ENCODE measurements around the gene CYTH4.
A peak's percentile ranks its signal among the peaks of the same experiment; 100 is the strongest.
"Not testable (repeated sequence)": the region's sequence is repeated elsewhere in the genome, so short reads cannot be mapped to it uniquely, and the experiment has no call there.

The CYTH4 gene

DNA sequence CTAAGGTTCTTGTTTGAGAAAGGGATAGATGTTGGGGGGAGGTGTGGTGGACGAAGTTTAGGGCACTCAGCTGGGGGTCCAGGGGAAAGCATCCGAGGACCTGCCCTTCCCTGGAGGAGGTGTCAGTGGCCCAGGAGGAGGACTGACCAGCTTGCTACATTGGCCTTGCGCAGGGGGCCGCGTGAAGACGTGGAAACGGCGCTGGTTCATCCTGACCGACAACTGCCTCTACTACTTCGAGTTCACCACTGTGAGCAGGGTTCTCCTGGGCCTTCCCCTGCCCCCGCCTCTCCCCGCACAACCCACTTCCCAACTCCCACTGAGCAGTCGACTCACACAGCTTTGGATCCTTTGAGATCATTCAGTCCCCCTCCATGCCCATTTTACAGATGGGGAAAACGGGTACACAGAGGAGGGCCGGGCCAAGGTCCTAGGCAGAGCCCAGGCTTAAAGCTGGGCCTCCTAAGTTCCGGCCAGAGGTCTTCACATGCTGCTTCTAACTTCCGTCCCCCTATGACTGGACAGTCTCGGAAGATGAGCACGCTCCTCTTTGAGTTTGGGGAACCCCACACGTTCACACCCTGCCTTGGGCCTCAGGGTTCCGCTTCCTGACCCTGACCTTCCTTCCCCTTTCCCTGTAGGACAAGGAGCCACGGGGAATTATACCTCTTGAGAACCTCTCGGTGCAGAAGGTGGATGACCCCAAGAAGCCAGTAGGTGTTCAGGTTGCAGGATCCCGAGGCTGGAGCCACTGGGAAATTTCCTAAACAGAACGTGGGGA, 28.7 kb downstream of the CYTH4 start:
- DNase-seq = no peak

DNA sequence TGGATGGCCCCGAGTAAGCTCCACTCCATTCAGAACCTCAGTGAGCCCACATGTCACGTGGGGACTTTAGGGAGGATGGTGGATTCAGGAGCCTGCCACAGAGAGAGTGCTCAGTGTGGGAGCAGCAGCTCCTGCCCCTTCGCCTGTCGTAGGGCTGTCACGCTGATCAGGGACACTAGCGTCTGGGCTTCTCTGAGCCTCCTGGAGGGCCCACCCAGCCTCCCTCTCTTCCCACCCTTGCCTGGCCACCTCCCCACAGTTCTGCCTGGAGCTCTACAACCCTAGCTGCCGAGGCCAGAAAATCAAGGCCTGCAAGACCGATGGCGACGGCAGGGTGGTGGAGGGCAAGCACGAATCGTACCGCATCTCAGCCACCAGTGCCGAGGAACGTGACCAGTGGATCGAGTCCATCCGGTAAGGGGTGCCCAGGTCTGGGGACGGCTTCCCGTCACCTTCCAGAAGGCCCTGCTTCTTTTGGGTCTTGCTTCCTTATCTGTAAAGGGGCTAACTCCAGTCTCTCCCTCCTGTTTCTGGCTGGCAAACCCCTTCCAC, 29.5 kb downstream of the CYTH4 start:
- no peak for DNase-seq

DNA sequence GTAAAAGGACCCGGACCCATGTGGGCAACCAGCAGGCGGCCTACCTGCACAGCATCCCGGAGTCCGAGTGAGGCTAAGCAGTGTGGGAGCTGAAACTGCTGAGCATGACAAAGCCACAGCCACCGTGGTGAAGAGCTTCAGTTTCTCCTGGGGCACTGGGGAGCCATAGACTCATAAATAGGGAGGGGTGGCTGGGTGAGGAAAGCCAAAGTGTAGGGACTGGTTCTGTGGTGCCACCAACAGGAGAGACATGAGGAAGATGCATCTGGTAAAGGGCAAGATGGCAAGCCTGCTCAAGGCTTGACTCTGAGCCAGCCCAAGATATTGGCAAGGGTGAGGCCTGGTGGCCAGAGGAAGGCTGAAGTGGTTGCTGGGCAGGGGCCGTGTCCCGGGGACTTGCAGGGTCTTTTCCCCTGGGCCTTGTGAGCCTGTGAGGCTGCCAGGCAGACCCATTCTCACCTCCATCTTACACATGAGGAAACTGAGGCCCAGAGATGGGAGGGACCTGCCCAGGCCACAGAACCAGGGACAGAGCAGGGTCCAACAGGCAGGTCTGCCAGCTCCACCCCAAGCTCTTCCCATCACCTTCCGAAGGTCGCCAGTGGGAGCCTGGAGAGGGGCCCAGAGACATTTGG, 30.4 kb downstream of the CYTH4 start:
- no peak for DNase-seq

DNA sequence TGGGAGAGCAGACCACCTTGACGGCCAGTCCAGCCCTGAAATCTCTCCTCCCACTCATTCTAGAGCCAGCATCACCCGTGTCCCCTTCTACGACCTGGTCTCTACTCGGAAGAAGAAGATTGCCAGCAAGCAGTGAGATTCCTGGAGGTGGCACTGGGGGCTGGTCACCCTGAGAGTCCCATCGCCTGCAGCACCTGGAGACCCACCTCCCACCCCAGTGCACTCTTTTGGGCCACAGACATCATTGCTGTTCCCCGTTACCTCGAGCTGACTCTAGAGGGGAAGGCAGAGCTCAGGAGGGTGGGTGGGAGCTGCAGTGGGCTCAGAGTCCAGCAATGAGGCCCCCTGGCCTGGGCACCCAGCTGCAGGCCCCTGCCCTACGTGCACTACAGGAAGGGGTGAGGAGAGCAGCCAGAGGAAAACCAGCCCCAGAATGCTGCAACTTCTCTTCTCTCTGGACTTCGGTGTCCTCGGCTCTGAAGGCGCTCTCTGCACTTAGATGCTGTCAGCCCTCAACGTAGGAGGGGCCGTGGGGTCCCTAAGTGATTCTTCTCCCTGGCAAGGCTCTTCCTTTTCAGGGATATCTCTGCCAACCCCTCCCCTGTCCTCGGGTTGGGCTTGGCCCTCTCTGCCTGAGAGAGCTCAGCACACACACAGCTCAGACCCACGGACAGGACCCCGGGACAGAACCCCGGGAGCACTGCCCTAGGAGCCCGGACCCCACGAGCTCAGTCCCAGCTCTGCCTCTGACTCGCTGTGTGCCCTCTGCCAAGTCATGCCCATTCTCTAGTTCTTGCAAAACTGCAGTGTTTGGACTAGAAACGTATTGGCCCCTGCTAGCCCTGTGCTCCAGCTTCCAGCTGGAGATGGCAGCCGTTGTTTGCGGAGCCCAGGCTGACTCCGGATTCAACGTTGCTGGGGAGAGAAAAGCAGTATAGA, 31.3 kb downstream of the CYTH4 start:
- no peak for DNase-seq

DNA sequence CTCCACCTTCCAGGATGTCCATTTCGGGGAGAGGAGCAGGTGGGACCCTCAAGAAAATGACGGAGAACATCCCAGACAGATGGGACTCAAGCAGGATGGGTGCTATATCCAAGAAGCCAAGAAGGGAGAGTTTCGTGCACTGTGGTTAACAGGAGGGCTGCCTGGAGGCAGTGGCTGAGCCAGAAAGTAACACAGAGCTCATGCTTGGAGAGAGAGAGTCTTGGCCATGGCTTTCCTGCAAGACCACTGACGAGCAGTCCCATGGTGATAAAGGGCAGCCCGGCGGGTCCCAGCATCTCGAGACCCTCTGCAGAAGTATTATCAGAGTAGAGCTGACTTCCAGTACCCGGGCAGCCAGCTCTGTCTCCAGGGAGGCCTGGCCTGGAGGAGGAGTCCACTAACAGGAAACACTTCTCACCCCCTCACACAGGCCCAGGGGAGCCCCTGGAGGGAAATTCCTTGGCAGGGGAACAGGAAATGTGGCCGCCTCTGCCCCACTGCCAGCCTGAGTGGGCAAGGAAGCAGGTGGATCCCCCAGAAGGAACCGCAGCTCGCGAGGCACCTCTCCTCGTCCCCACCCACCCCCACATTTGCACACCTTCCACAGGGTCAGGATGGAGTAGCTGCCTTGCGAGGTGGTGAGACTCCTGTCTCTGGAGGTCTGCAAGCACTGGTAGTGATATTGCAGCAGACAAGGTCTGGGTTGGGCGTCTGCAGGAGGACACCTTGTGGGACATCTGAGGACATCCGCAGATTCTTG, 32.2 kb downstream of the CYTH4 start:
- no peak for DNase-seq

DNA sequence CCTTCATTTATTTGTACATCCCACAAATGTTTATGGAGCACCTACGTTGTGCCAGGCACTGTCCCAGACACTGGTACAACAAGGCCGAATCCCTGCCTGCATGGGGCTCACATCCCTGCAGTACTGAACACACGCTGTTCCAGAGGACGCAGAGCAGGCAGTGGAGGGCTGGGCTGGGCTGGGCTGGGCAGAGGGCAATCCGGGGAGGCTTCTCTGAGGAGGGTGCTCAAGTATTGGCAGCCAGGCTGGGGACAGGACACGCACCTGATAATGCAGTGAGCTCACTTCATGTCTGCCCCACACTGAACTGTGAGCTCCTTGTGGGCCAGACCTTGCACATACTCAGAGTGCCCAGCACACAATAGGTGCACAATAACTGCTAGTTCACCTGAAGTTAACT, 34.1 kb downstream of the CYTH4 start:
- DNase-seq = no peak

DNA sequence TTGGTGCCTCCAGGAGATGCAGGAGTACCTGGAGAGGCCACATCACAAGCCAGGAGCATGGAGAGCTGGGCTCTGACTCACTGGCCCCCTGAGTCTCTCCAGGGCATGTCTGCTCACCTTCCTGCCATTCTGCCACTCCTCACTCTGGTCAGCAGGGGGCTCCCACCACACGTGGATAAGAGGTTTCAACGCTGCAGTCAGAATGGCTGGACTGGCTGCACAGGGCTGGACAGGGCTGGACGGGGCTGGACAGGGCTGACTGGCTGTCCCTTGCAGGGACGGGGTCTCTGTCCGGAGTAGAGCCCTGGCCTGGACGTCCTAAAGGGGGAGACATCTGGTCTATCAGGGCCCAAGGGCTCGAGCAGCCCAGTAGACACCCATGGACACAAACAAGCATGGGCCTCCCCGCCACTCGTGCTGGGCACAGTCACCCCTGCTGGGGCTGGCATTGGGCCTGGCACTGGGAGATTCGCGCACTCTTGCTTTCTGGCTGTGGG, 34.6 kb downstream of the CYTH4 start:
- DNase-seq = peak; percentile 81

DNA sequence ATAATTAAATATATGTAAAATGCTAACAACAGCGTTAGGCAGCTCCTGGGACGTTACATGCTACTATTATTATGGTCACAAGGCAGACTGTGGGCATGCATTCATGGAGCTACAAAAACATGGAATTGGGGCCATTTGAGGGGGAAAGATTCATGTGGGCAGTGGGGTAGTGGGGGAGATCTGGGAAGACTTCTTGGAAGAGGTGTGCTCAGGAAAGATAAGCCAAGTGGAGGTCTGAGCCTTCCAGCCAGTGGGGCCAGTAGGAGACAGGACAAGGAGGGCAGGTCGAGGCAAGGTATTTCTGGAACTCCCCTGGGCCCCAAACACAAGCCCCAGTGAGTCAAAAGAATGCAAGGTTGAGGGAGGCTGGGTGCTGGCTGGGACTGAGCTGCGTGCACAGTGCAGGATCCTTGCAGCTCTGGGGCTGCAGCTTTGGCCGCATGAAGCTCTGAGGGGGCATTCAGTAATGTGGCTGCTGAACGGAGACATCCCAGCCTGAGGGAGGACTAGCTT, 35.4 kb downstream of the CYTH4 start:
- no peak for DNase-seq

DNA sequence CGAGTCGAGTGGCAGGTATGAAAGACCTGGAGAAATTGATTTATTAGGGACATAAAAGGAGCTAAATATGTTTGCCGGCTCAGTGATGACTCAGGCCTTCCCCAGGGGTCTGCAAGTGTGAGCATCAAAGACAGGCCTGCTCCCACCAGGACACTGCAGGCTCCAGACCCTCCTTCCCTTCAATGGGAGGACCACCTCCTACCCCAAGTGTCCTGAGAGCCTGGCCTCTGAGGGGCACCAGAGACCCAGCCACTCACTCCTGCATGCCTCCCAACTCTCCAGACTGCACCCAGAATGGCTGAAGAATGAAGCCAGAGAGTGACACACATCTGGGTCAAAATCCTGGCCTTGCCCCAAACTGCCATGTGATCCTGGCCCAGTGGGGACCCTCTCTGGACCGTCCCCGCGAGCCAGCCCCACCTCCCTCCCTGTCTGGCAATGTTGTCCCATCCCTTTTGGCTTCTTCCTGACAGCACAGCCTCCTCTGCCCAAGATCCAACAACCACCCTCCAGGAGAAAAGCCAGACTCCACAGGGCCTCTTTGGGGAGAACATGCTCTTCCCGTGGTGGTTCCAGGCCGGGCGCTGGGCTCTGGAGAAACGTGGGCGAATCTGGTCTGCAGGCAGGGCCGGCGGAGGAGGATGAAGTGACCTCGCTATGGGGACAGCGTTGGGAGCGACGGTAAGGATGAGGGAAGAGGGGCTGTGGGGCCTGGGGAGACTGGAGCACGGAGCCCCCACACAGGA, 36.2 kb downstream of the CYTH4 start:
- DNase-seq = no peak

DNA sequence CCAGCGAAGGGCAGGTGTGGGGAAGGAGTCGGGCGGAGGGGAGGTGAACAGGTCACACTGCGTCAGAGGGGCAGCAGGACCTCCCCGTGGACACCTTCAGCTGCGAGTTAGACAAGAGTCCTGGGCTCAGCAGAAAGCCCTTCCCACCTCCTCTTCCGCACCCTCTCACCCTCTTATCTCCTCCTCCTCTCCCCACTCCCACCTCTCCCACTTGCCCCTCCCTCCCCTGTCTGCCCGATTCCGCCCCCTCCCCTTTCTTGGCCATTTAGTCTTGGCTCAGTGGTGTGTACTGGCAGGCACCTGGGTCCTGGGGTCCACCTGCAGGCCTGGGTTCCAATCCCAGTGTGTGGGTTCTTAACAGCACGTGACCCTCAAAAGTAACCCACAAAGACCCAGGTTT, 37.2 kb downstream of the CYTH4 start:
- DNase-seq = no peak

DNA sequence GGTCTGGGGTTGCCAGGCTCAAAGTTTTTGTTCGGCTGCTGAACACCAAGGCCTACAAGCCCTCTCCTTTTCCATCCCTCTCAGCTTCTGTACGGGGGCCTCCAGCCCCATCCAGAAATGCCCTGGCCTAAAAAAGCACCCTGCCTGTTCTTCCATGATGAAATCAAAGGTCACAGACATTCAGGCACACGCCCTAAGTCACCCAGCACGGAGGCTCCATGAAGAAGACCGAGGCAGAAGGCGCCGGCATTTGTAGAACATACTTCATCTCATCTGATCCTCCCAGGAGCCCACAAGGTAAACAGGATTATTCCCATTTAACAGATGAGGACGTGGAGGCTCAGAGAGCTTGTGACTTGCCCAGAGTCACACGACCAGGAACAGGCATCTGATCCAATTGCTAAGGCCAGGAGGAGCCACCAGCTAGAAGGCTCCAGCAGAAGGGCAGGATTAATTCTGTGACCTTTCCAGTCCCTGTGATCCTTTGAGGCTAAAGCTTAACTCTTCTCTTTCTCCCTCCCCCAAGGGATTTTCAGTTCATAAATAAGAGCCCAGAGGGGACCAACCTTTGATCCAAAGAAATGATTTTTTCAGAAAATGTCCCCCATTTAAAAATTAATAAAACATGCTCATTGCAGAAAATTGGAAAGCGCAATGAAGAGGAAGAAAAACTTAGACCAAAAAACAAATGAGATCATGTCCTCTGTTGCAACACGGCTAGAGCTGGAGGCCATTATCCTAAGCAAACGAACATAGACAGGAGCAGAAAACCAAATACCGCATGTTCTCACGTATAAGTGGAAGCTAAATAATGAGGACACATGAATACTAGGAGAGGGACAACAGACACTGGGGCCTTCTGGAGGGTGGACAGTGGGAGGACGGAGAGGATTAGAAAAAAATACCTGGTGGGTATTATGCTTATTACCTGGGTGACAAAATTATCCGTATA, 38.7 kb downstream of the CYTH4 start:
- no peak for DNase-seq

DNA sequence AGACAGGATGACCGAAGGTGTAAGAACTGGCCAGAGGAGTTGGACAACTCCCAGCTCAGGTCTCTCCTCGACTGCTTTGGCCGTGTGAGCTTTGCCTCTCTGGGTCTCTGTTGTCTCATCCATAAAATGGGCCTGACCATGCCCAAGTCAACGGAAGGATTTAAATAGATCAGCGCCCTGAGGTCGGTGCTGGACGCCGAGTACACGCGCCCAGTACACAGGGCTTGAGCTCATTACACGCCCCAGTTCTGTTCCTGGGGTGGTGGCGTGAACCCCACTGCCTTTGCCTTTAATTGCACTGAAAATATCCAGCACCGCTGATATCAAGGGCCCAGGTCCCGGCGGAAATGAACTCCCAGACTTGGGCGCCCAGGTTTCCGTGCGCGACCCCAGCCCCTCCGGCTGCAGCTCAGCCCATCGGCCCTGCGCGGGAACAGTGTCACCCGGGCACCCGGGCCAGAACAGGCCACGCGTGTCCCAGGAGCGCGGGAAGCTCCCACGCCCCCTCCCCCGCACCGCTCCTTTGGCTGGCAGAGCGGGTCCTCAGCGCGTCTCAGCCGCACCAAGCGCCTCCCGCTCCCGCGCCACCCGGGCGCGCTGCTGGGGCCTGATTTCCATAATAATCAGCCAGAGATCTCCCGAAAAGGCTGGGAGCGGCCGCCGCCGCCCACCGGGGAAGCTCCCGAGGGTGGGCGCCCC, 42.2 kb downstream of the CYTH4 start:
- DNase-seq = peak; percentile 62

DNA sequence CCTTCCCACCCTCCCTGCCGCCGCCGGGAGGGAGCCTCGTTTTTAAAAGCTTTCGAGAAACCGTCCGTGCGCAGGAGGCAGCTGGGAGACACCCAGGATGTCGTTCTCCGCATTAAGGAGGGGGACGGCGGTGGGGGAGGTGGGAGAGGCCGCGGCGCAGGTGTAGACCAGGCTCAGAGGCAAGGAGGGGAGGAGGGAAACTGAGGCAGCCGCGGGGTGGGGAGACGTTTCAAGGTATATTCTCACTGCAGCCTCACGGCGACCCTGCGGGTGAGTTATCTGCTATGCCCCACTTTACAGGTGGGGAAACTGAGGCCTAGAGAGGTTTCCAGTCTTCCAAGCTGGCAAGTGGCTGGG, 42.7 kb downstream of the CYTH4 start:
- no peak for DNase-seq

DNA sequence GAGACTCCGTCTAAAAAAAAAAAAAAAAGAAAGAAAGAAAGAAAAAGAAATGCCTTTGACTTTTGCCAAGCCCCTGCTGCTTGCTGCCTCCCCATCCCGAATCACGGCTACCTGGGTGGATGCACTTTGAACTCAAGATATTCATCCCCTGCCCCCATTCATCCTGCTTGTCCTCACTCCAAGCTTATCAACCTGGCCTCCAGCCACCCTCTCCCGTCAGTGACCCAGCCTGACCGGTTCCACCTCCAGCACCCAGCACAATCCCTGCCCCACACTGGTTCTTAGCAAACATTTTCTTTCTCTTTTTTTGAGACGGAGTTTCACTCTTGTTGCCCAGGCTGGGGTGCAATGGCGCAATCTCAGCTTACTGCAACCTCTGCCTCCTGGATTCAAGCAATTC, 44.4 kb downstream of the CYTH4 start:
- no peak for DNase-seq

DNA sequence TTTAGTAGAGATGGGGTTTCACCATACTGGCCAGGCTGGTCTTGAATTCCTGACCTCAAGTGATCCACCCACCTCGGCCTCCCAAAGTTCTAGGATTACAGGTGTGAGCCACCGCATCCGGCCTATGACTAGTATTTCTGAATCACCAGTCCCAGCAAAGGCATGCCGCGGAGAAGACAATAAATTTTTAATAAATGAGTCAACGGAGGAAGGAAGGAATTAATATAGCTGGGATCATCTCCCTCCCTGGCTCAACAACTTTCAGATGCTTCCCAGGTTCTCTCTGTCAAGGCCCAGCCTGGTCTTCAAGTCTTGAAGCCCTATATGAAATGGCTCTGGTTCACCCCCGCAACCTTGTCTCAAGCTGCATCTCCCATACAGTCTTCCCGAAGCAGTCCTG, 45.7 kb downstream of the CYTH4 start:
- DNase-seq = no peak

DNA sequence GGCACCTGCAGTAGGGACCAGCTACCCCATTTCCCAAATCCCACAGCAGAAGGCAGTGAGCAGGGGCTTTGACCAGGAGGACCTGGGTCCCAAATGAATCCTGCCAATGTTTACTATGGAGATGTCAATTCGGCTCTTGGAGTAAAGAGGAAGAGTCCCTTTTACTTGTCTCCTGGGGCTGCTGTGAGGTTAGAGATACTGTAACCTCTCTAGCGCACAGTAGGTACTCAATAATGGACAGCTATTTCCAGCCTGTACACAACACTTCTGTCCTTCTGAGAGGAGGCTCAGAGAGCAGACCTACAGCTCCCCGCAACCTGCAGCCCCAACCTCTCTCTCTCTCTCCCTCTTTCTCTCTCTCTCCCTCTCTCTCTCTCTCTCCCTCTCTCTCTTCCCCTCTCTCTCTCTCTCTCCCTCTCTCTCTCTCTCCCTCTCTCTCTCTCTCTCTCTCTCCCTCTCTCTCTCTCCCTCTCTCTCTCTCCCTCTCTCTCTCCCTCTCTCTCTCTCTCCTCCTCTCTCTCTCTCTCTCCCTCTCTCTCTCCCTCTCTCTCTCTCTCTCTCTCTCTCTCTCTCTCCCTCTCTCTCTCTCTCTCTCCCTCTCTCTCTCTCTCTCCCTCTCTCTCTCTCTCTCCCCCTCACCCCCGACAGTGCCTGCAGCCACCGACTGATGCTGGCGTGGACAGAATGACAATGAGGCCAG, 46.4 kb downstream of the CYTH4 start:
- not testable (repeated sequence) for DNase-seq

DNA sequence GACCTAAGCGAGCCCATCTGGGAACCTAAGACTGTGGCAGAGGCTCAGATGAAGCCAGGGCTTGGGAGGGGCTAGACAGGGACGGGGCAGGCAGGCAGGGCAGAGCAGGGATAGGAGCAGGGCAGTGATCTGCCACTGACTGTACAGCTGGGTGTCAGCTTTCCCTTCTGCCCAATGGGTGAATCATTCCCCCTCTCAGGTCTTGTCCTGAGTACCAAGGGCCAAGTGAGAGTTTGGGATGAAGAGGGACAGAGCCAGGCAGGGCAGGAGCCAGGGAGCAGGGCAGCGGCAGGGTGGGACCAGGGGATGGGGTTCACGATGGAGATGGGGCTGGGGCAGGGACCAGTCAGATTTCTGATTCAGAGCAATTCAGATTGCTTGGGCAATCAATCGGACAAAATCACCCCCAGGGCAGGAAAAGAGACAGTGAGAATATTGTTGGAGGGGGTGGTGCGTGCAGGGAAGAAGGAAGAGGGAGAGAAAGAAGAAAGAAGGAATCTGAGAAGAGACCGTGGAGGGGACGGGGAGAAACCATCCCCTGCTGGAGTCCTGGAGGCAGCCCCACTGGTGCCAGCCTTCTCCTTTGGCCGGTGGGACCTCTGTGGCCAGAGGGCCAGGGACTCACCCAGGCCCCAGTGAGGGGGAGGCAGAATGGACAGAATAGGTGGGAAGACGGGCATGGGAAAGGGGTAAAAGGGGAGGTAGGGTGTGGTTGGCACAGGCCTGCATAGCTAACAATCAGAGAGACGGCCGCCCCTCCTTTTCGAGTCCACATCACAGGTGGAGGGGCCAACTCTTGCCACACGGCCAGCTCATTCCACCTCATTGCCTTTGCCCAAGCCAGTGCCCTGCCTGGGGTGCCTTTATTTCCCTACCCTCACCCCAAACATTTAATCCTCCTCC, 47.2 kb downstream of the CYTH4 start:
- no peak for DNase-seq

Measured in retina (tissue), 1 donor.